NCI-H187 (cell line): ENCODE data around the gene SNRPD3.
"Not testable (repeated sequence)": the region's sequence is repeated elsewhere in the genome, so short reads cannot be mapped to it uniquely, and the experiment has no call there.

Source experiments
- DNase-seq, 2 experiments: peaks; one replicate each; lab custom pipeline; 2025; lab: John Stamatoyannopoulos, UW

The SNRPD3 gene

GRCh38 chr22:24532075-24532474, 23.7 kb upstream of the SNRPD3 start:
- DNase-seq, result no peak

GRCh38 chr22:24535348-24535747, 20.5 kb upstream of the SNRPD3 start:
- DNase-seq, result no peak

- DNase-seq, result no peak
Measured at GRCh38 chr22:24536089-24536488, 19.7 kb upstream of the SNRPD3 start.

- DNase-seq, result no peak
Measured at GRCh38 chr22:24540470-24540869, 15.3 kb upstream of the SNRPD3 start.

DNA sequence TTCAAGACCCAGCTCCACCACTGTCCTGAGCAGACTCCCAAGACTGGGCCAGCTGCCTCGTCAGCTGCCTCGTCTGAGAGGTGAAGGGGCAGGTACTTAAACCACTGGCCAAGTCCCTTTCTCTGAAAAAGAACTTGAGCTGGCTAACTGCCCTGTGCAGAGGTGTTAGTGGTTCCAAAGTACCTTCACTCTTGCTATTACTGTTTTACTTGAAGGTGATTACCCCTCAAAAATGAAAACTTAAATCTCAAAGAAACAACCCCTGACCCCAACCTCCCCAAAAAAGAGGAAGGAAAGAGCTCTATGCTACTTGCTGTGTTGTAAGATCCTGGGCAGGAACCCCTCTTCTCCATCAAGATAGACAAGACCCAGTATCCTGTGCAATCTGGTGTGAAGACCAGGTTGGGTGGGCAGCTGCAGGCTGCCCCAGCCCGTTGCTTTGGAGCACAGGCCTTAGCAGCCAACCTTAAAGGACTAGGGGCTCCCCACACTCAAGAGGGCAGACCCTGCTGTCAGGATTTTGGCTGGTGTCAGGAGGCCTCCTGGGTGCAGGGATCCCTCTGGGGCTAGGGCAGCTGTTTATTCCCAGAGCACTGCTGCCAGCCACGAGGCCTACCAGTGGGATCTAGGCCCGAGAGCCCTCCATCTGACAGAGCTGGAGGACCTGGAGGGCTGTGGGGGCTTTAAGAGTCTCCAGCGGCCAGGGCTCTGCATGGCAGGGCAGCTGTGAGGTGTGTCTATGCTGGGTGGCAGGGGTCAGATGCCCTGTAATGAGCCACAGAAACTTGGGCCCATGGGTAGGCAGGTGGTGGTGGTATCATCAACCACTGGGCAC, 13.9 kb upstream of the SNRPD3 start:
- no peak for DNase-seq

DNA sequence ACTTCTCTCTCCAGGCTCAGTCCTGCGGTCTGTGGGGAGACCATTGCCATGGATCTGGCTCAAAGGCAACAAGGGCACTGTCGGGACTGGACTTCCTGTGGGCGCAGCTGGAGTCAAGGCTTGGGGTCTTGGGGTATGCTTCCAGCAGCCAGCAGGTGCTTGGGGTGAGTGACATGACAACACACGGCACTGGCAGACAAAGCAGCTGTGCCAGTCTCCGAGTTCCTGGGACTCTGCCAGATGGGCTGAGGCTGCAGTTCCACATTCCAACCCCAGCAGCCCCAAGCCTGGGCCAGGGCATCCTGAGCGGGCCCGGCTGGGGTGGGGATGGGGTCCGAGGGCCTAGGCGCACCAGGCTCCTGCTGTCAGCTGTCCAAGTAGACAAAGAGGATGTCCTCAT, 13.2 kb upstream of the SNRPD3 start:
- no peak for DNase-seq

- no peak for DNase-seq
Measured at GRCh38 chr22:24543185-24543601, 12.6 kb upstream of the SNRPD3 start.

DNA sequence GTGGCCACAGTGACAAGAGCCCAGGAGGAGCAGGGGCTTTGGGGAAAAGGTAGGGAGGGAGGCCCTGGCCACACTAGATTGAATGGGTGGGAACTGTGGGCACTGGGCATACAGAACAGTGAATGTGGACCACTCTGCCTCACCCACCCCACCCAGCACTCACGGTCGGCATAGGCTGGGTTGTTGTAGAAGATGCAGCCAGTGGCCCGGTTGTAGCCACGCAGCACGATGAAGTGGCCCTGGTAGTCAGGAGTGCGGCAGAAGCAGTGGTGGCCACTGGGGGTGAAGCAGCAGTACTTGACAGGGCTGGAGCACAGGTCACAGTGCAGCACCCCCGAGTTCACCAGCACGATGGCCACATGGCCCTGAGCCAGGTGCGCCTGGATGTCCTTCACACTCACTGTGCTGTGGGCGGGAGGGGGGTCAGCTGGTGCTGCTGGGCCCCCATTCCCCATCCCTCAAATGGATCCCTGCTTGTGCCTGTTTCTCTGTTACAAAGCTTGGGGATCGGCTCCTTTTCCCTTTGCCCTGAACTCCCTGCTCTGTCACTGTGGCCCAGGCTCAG, 12.0 kb upstream of the SNRPD3 start:
- DNase-seq, result no peak

DNA sequence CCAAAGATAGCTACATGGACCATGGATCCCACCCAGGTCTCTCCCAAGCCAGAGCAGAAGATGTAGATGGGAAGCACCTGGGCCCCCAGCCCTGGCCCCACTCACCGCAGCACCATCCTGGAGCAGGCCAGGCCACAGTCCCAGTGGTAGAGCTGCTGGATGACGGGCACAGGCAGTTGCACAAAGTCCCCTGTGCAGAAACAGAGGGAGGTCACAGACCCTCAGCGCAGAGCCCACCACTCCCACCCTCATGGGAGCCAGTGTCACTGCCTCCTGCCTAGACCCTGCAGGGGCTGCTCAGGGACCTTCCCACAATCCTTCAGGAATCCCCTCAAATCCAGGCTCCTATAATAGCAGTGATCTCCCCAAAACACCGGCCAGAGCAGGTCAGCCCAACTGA, 7.0 kb upstream of the SNRPD3 start:
- DNase-seq, result no peak

DNA sequence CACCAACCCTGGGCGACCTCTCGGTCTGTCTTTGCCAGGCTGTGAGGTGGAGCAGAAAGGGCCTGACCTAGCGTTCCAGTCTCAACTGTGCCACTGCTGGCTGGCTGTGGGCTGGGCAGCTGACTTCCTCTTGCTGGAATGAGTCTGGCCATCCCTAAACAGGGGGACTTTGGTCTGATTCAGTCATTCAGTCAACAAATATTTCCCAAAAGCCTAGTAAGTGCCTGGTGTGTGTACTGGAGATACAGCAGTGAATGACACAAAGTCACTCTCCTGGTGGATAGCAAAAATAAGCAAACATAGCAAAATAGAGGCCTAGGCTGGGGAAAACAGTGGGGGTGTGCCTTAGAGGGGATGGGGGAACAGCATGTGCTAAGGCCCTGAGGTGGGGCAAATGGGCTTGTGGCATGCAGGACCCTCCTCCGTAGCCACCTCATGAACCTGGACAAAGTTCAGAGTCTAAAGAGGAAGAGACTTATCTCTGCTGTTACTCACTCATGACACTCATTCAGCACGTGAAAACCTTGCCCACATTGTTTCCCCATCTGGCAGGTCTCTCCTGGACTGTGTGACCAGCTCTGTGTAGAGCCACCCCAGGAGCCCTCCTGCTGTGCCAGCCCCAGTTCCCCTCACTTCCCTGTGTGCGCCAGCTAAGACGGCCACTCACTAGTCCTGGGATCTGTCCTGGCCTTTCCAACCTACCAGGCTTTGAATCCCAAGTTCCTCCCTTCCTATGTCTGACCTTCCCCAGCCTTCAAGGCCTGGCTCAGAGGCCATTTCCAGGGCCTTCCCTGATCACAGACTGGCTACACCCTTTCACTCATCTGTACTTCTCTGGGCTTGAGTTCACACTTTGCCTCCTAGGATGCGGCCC, 5.5 kb upstream of the SNRPD3 start:
- DNase-seq, result no peak

DNA sequence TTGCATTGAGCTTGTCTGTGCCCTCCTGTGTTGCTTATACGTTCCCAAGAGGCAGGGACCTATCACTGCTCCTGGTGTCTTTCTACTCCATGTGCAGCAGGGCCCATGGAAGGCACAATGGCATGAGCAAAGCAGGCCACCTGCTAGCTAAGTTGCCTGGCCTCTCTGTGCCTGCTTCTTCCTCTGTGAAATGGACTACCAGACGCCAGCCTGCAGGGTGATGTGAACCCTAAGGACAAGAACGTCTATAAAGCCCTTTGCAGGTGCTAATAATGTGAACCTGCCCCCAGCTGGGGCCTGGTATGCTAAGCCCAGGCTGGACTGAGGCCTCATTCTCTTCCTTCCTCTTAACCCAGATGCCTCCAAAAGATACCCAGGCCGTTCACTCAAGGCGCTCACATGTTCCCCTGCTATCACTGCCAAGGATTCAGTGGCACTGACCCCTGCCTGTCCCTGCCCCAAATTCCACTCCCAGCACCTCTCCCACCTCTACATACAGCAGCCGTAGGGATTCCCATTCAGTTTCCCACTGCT, 4.8 kb upstream of the SNRPD3 start:
- DNase-seq, result no peak

DNA sequence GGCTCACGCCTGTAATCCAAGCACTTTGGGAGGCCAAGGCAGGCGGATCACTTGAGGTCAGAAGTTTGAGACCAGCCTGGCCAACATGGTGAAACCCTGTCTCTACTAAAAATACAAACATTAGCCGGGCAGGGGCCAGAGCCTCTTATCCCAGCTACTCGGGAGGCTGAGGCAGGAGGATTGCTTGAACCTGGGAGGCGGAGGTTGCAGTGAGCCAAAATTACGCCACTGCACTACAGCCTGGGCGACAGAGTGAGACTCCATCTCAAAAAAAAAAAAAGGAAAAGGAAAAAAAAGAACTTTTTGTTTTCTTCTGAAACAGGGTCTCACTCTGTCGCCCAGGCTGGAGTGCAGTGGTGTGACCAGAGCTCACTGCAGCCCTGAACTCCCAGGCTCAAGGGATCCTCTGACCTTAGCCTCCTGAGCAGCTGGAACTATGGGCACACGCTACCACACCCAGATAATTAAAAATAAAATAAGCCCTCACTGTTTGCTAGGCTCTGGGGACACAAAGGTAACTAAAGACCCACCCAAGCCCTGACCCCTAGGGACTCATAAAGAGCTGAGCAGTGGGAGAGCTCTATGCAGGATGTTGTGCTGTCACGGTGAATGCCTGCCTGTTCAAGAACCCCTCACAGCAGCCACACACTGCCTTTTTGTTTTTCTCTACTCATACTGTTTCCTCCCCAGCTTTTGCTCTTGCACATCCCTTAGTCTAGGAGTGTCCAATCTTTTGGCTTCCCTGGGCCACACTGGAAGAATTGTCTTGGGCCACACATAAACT, 3.1 kb upstream of the SNRPD3 start:
- DNase-seq, result not testable (repeated sequence)

DNA sequence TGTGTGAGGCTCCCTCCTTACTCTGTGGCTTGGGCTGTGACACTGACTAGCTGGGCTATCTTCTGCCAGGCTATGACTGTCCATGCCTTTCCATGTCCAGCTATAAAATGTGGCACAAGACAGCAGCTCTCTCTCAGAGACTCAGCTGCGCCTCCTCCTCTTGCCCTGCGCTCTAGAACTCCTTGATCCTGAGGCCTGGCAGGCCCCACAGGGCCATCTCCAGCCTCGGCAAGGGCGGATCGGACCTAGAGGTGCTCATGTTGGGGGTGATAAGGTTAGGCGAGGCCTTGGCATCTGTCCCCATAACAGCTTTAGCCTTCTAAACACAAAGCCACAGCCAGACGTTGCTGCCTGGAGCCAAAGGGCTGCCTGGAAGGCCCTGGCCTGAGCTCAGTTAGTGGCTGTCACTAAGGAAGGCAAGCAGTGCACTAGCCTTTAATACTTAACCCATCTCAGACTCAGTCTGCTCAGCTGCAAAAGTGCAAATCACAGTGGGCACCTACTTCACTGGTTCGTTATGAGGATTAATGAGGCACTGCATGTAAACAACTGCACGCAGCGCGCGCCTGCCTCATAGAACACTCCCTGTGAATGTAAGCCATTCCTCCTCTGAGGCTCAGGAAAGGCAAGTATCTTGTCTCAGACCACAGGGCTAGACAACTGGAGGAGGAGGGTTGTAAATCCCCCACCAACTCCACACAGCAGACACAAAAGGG, 2.0 kb upstream of the SNRPD3 start:
- no peak for DNase-seq

GRCh38 chr22:24554313-24555164, 1.3 kb upstream of the SNRPD3 start, which contains the start of gene GUCD1:
GUCD1 (minus strand) TSS chr22:24555138; CDS start chr22:24554991, 147 bp downstream.
- DNase-seq, result no peak

- DNase-seq, result no peak
Measured at GRCh38 chr22:24559471-24559870, 3.7 kb downstream of the SNRPD3 start.

GRCh38 chr22:24563246-24563645, 7.4 kb downstream of the SNRPD3 start:
- DNase-seq, result no peak

DNA sequence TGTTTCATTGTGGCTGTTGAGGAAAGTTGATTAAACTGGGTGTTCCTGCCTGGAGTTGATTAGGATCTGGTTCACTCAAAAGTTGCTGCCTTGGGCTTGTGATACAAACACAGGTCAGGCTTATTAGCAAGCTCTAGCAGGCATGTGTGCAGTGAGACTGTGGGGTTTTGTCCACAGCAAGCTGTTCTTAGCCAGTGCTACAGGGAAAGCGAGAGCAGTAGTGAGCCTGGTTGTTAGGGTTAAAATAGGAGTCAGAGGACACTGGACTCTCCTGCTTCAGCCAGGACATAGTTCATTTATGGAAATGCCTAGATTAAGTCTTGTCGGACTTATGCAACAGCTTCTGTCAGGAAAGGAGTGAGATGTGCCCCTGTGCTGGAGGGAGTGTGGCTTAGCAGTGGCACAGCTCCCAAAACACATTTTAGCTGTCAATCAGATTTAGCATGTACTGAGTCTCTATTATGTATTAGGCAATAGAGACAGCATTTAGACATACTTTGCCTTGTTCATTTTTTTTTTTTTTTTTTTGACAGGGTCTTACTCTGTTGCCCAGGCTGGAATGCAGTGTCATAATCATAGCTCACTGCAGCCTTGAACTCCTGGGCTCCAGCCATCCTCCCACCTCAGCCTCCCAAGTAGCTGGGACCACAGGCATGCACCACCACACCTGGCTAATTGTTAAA, 8.7 kb downstream of the SNRPD3 start:
- DNase-seq, result no peak

- no peak for DNase-seq
Measured at GRCh38 chr22:24565077-24565476, 9.3 kb downstream of the SNRPD3 start.

DNA sequence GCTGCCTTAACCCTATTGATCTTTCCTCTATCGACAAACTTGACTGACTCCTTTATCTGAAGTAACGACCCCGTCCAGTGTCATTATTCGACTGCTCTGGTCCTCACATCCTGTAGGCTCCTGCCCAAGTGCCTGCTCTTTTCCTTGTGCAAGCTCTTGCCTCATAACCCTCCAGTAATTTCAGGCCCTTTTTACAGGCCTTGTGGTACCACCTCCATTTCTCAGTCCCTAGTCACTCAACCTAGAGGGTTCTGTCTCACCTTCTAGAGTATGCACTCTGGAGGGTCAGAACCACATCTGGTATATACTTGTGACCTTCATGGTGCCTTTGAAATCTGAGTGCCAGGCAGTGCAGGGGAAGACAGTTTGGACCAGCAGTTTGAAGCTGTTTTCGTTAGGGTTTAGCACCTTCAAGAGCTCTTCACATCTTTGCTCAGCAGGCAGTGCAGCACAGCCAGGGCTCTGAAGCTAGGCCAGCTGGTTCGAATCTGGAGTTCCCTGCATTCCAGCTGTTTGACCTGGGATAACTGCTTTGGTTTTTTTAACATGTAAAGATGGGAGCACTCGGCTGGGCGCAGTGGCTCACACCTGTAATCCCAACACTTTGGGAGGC, 11.2 kb downstream of the SNRPD3 start:
- DNase-seq, result no peak
